Measurements from ENCODE around the gene NADK.
"Not testable (repeated sequence)": the region's sequence is repeated elsewhere in the genome, so short reads cannot be mapped to it uniquely, and the experiment has no call there.

The NADK gene

DNA sequence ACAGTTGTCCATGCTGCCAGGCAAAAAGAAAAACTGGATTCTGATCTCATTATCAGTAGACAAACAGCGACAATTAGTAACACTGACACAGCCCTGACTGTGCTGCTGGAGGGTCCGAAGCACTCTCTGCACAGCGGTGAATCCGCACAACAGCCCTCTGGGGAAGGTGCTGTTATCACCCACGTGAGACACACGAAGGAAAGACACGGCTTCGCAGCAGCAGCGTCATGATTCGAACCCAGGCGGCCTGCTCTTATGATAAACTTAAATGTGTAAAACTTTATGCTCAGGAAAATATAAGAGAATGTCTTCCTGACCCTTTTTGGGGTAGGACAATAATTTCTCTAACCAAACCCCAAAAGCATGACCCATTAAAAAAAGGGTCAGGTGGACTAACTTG, 35.7 kb downstream of the NADK start:
- not testable (repeated sequence) for DNase-seq

DNA sequence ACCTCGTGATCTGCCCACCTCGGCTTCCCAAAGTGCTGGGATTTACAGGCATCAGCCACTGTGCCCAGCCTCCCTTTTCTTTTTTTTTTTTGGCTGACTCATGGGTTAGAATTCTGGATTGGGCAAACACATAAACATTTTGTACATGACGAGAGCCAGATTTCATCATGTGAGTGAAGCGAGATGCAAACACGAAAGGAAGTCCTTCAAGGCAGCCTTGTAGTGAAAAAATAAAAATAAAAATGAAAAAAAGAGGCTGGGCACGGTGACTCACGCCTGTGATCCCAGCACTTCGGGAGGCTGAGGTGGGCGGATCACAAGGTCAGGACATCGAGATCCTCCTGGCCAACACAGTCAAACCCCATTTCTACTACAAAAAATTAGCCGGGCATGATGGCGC, 37.3 kb downstream of the NADK start:
- not testable (repeated sequence) for DNase-seq

- not testable (repeated sequence) for DNase-seq
Measured at GRCh38 chr1:1738799-1739337, 39.4 kb downstream of the NADK start.

- not testable (repeated sequence) for DNase-seq
Measured at GRCh38 chr1:1737675-1738590, 40.3 kb downstream of the NADK start.

- DNase-seq = no peak
Measured at GRCh38 chr1:1732381-1732780, 45.9 kb downstream of the NADK start.

DNA sequence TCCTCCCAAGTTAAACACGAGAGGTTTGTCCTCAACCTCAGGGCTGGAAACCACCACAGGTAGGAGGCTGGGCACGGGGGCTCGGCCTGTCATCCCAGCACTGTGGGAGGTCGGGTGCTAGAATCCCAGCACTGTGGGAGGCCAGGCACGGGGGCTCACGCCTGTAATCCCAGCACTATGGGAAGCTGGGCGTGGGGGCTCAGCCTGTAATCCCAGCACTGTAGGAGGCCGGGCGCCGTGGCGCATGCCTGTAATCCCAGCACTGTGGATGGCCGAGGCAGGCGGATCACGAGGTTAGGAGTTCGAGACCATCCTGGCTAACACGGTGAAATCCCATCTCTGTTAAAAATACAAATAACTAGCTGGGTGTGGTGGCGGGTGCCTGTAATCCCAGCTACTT, 47.4 kb downstream of the NADK start:
- no peak for DNase-seq

DNA sequence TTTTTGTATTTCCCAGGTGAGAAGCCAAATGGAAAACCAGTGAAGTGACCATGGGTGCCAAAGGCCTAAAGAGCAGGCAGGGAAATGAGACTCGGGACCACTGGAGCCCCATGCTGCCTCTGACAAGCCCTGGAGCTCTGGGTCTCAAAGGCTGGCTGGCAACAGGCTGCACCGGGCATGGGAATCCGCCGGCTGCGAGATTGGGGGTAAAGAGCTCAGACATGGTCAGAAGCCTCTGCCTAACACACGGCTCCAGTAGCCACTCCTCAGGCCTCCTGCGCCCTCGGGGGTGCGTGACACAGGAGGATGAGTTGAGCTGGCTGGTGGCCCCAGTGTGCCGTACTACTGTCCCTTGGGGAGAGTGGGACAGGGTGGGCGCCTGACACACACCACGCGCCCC, 48.0 kb downstream of the NADK start:
- DNase-seq = not testable (repeated sequence)

- DNase-seq = not testable (repeated sequence)
Measured at GRCh38 chr1:1729116-1729816, 49.0 kb downstream of the NADK start.

DNA sequence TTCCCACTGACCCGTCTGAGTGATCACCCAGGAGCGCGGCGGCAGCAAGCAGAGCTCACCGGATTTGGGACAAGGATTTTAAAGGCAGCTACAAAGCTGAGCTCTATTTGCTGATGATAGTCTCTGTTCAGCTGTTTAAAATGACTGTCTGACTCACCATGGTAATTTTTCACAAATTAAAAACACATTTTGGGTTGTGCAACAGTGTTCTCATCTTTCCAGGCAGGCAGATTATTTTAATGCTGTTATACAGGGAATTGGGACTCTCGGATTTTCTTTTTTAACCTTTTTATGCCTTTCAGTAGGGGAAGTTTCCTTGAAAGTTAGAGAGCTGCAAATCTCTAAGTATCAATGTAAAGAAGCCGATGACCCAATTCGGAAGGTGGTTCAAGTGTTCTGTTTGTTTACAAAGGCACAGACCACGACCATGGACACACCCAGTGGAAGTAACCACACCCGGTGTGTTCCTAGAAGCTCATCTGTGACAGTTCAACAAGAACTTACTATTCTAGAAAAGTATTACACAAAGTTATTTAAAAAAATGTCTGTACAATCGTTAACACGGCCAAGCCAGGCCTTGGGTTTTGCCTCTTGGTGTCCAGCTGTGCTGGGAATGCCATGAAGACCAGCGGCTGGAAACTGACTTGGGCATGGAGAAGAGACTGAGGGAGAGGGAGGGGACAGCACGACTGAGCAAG, 49.8 kb downstream of the NADK start:
- DNase-seq = not testable (repeated sequence)

- DNase-seq = not testable (repeated sequence)
Measured at GRCh38 chr1:1727131-1727651, 51.1 kb downstream of the NADK start.

- DNase-seq = not testable (repeated sequence)
Measured at GRCh38 chr1:1726088-1726487, 52.2 kb downstream of the NADK start.

DNA sequence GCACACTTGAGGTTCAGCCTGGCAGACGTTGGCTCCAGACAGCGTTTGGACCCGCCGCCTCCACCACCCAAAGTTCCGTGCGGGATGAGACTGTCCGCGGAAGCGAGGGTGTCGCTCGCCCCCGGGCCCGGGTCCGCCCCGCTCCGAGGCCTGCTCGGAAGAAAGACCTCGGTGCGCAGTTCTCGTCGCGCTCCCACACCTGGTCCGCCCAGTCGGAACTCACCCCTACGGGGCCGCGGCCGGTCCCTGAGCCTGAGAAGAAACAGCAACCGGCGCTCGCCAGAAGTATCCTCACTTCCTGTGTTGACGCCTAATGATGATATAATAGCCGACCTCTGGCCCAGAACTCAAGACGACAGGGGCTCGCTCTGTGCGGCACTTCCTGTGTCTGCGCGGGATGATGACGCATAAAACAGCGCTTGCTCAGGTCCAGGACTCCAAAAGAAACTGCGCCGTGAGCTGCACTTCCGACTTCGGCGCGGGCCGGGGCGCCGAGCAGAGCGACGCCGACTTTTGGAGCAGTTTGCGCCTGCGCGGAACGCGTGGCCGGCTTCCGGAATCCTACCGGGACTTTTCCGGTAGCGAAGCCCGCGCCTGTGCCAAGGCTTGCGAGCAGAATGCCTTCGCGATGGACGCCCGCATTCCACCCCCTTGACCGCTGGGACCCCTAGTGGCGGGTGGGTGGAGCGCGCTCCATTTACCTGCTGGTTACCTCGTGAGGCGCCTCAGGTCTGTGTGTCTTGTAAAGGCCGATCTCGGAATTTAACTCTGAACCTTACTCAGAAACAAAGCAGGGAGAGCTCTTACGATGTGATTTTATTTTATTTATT, 54.0 kb downstream of the NADK start, which contains the start of gene CDK11A:
Gene CDK11A, minus strand, starts transcription at position 323 of the 830 bp plus-strand sequence. CDS start 1,539 bp downstream, outside the sequence.
- not testable (repeated sequence) for DNase-seq

- DNase-seq = no peak
Measured at GRCh38 chr1:1721201-1721600, 57.1 kb downstream of the NADK start.

DNA sequence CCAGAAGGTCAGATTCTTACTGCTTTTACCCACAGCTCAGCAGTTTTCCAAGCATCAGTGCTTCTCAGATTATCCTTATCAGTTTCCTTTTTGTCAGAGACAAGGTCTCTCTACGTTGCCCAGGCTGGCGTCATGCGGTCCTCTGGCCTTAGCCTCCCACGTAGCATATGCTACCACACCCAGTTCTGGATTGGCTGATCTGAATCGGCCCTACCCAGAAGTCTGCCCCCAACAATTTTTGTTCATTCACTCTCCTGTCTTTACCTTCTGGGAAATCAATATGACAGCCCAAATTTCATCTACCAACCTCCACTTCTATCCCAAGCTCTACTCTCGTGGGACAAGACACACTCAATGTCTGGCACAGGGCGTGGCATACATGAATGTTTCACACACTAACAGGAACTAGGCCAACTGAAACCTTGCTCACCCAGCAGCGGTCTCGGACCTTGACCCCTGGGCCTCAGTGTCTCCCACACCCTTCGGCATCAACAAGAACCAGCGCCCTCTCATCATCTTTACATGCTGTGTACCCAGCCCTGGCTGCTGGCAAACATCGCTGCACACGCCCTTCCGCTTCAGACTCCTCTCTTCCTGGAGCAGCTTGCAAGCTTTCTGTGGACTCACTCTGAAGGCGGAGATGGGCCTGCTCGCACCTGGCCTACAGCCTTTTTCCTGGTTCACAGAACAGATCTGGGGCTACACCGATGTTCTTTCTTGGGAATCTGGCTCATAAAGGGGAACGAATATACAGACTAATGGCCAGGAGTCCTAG, 63.0 kb downstream of the NADK start:
- DNase-seq = not testable (repeated sequence)

DNA sequence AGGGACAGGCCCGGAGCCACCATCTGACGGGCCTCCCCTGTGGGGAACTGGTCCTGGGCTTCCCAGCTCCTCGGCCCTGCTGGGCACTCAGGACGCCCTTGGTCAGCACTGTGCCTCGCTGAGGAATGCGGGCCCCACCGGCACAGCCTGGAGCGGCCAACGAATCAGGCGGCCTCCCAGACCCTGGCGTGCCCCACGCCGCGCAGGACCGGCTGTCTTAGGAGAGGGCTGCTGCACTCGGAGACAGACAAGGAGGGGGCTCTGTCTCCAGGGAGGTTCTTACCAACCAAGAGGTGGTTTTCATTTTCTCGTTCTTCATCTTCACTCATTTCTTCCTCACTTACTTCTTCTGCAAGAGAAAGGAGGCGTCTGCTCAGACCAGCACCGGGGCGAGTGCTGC, 70.4 kb downstream of the NADK start:
- DNase-seq = not testable (repeated sequence)

DNA sequence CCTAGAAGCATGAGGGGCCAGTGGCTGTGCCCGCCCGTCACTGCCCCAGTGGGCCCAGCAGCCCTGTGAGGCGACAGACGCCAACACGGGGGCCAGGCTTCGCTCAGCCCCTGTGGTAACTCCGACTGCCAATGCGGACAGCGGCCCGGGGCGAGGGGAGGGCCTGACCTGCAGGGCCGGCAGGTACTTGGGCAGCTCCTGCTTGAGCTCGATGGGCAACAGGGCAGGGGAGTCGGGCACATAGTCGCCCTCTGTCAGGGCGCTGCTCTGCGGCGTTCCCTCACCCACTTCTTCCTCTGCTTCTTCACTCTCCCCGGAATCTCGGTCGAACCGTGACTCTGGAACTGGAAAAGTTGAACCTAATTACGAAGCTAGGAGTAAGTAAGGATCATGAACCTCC, 71.0 kb downstream of the NADK start:
- DNase-seq = not testable (repeated sequence)

- not testable (repeated sequence) for DNase-seq
Measured at GRCh38 chr1:1705623-1706022, 72.6 kb downstream of the NADK start.

DNA sequence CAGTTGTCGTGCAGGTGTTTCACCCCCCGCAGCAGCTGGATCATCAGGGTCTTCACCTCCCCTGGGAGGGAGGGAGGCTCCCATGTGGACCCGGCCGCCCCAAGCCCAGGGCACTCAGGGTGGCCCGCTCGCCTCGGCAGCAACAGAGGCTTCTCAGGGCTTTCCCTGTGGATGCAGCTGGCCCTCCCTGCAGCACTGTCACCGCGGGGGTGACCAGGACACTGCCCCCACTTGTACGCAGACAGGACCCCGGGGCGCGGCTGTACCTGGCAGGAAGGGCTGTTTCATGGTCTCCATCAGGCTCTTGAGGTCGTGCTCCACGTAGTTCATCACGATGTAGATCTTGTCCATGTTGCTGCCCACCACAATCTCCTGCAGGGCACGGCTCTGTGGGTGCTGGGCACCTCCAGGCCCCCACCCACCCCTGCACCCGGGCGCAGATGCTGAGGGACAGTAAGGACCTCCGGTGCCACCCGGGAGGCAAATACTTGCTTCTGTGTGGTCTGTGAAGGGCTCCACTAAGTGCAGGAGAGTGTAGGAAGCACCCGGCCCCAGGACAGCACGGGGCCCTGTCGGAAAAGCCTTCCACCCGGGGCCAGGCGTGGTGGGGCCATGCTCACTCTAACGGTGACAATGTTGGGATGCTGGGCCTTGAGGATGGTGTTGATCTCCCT, 73.8 kb downstream of the NADK start:
- not testable (repeated sequence) for DNase-seq

GRCh38 chr1:1703796-1704195, 74.5 kb downstream of the NADK start:
- no peak for DNase-seq

- not testable (repeated sequence) for DNase-seq
Measured at GRCh38 chr1:1702506-1702905, 75.8 kb downstream of the NADK start.
